Renal pelvis (tissue), 4 donors: Measurements from ENCODE around the gene NCF4. TPM values are rescaled to one million over a fixed set of nuclear protein-coding genes. Genes with fewer than 3 reads are reported as not detected.

Experiments used
- DNase-seq: peaks from one replicate; pipeline ENCODE4 v3.0.0-alpha.2; 2013
- polyA plus RNA-seq, 3 donors: library from polyadenylated mRNA; unstranded; fragments of 120-200 nt; gene quantifications; one replicate each; pipeline ENCODE4 v1.2.1, GENCODE V29; 2013; ENCODE audit not compliant: insufficient read length in 3 of 3

Gene NCF4
- polyA plus RNA-seq, 3 donors = 1.8 to 2.8 (median 2.5) TPM

DNA sequence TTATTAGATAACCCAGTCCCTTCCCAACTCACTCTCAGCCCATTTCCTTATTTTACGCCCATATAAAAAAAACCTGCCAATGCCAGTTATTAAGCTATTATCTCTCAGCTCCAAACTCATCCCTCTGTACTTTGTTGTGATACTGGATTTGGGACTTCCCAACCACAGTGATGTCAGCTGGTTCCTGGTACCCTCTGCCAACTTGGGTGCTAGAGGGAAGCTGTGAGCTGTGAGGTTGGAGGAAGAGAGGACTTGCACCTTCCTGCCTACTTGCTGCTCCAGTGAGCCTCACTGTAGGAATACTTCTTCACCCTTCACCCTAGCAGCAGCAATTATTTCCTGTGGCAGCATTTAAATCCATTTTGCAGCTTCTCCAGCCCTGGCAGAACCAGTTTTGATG lies 33.5 kb downstream of the NCF4 start:
- DNase-seq = no peak

DNA sequence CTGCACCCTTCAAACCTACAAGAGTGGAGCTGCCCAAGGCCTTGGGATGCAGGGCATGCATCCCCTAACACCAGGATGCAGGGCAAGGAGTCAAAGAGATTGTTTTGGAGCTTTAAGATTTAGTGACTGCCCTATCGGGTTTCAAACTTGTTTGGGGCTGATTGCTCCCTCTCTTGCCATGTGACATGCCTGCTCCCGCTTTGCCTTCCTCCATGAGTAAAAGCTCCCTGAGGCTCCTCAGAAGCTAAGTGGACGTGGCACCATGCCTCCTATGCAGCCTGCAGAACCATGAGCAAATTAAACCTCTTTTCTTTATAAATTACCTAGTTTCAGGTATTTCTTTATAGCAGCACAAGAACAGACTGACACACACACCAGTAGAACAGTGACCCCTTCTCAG lies 36.8 kb downstream of the NCF4 start:
- DNase-seq = no peak

DNA sequence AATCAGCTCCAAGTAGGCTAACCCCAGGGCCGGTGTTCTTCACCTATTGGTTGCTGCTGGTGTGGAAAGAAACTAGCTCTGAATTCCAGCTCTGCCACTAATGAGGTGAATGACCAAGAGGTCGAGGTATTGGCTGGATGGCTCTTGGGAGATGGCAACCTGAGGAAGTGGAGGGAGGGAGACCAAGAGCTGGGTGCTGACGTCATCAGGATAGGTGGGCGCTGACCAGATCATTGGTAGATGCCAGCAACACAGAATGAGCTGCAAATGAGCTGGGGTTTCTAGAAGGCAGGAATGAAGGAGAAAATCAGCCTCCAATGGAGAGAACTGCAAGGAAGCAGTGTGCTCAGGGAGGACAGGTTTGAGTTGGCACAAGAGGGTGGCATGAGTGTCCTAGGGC lies 37.9 kb downstream of the NCF4 start:
- DNase-seq = no peak

DNA sequence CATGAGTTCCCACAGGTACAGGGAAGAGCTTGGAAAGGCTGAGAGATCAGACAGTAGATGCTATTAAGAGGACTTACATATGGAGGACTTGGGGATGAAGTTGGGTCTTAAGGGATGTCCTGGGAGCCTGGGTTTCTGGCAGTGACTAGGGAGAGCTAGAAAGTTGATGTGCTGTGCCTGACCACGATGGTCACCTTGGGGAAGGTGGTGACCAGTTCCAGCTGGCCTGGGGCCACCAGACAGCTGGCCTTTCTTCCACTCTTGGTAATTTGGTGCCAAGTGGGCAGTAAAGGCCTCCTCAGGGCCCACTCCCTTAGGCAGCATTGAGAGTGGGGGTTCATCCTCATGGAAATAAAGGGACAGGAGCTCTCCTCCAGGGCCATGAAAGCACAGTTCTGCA lies 38.7 kb downstream of the NCF4 start:
- no peak for DNase-seq

DNA sequence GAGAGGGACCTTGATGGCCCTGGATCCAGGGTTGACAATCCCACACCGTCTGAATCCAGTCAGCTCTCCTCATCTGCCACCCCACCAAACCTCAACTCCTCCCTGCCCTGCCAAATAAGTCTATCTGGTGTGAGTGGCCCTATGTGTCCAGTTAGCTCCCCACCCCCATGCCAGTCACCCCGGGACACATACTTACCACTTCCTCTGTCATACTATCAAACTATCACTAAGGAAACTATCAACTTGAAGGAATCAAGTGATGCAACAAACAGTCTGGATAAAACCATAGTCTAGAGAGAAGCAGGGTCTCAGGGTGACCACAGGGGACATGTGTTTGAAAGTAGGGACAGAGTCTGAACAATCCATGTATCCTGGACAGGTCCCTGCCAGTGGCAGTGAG lies 39.4 kb downstream of the NCF4 start:
- DNase-seq = no peak

DNA sequence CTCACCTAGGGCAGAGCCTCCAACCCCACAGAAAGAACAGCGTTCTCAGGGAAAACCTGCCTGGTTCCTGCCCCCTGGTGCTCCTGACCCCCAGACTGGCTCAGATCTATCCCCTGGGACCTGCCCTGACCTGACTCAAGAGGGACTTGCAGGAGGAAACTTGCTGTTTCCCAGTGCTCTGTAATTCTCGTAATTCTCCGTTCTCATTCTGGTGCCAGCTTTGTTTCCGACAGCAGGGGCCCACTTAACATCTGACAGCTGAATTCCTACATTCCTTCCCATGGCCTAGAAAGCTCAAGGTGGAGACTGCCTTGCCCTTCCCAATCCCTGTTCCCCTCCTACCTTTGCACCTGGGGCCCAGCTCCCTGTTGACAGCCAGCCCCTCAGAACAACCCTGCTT lies 40.1 kb downstream of the NCF4 start:
- no peak for DNase-seq

DNA sequence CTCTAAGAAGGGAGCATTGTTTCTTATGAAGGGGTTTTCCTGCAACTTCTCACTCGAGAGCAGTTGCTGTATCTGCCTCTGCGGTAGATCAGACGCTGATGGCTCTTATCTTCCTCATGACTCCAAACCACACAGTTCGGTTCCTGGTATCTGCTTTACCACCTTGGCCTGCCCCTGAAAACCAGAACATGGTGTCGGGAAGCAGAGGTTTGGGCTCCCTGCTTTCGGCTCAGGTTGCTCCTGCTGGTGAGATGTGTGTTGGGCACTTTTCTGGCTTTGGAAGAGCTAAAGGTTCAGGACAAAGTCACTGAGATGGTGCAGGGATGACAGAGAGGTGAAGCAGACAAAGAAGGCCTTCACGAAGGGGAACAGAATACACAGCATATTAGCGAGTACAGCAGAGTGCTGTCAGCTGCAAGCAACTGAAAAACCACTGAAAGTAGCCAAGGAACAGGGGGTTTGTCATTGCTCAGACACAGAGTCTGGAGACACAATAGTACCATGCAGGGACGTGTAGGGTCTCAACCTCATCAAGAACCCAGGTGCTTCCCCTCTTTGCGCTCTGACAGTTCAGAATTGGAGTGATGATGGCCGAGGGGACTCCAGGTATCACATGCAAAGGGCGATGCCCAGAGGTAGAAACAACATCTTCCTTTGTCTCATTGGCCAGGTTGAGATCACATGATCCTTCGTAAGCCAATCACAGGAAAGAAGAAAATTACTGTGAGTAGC lies 40.8 kb downstream of the NCF4 start:
- DNase-seq = no peak

DNA sequence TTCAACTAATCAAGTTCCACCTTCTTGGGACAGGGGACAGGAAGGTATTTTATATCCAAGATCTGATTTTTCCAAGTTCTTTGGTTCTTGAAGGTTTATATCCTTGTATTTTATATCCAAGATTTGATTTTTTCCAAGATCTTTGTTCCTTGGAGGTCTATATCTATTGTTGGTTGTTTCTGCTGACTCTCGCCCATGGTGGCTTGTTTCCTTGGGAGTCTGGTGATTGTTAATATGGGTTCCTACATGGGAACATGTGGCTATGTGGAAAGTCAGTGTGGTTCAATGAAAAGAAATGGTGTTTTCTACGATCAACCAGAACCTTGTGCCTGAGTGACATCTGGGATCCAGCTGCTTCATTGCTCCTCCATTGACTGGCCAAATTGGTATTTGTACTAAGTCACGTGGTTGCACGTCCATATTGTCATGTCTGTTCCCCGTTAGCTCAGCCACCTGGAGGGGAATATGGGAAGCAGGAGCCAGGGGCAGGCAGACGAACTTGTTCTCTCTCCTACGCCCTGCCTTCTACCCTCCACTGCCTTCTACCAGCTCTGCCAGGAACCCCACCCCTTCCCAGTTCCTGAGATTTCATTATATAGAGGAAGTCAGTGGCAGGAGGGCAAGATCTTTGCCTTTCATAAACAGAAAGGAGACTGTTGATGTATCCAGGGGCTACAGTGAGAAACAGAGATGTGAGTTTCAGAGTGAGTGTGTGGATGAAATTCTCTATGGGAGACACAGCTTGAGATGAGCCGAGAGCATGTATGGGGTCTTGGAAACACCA lies 41.5 kb downstream of the NCF4 start:
- no peak for DNase-seq

DNA sequence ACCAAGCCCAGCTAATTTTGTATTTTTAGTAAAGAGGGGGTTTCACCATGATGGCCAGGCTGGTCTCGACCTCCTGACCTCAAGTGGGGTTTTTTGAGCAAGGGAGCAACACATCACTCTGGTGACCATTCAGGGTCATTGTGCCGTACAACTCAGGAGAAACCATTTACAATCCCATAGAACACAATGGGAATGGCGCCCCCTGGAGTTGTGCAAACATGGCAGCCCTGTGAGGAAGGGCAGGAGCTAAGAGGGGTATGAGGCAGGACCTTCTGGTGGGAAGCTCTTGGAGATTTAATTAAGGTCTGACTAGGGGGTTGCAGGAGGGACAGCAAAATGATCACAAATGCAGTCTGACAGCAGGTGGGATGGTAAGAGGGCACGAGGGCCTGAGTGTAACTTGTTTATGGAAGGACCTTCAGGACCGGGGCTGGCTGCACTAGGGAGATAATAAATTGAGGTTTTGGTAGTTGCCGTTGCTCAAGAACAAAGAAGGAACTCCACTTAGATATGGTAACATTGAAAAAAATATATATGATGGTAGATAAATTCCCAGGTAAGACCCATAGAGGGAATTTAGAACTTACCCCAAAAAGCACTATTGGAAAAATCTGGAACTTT lies 43.6 kb downstream of the NCF4 start:
- no peak for DNase-seq

DNA sequence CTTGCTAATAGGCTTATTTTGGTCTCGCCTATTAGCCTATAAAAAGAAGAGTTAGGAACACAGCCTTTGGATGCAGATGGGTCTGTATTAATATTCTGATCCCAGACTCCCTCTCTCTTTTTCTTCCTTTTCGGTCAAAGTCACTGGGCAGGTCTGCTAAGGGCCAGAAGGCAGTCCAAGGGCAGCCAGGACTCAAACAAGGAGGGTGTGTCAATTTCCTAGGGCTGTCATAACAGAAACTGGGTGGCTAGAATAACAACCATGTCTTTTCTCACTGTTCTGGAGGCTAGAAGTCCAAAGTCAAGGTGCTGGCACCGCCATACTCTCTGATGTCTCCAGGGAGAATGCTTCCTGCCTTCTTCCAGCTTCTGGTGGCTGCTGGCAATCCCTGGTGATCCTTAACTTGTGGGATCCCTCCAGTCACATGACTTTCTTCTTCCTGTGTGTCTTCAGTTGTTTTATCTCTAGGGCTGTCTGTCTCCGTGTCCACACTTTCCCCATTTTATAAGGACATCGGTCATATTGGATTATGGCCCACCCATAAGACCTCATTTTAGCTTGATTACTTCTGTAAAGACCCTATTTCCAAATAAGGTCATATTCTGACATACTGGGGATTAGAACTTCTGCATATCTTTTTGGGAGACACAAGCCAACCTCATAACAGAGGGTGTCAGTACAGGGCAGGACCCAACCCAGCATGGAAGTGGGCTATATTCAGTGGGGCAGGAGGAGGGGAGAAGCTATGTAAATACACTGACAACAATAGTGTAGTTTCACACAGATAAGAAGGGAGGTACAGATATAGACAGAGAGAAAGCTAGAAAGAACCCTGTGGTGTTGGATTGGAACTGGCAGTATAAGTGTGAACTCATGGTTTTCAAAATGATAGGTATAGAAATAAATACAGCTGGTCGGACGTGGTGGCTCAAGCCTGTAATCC lies 46.7 kb downstream of the NCF4 start:
- DNase-seq = no peak

DNA sequence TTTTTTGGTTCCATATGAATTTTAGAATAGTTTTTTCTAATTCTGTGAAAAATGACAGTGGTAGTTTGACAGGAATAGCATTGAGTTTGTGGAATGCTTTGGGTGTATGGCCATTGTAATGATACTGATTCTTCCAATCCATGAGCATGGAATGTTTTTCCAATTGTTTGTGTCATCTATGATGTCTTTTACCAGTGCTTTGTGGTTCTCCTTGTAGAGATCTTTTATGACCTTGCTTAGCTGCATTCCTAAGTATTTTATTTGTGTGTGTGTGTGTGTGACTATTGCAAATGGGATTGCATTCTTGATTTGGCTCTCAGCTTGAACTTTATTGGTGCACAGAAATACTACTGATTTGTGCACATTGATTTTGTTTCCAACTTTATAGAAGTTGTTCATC lies 49.7 kb downstream of the NCF4 start:
- no peak for DNase-seq

DNA sequence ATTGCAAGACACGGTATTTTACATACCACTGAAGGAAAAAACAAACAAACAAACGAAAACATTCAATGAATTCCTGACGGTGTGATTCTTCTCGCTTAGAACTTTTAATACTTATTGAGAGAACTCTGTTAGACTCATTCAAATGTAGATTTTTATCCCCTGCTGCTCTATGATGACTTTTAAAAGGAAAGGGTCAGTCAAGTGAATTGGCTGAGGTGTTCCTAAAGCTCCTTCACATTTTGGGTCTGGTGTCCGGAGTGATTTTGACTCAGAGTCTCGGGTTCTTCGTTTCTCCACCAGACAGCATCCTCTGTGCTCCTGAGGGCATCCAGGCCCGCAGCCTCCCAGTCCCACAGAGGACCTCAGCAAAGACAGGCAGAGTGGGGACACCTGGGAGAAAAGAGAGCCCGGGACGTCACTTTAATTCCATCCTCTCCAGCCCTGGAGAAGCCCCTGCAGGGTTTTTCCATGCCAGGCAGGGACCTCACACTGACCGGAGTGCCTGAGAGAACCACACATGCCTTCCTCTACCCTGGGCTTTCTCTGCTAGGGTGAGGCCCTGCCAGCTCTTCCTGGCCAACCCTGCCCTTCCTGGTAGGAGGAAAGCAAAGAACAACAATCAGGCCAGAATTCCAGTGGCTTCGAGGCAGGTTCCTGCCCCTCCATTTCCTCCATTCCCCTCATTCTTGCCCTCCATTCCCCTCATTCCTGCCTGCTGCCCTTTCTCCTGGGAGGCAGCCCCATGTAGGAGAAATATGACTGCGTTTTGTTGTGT lies 51.3 kb downstream of the NCF4 start:
- DNase-seq = no peak

DNA sequence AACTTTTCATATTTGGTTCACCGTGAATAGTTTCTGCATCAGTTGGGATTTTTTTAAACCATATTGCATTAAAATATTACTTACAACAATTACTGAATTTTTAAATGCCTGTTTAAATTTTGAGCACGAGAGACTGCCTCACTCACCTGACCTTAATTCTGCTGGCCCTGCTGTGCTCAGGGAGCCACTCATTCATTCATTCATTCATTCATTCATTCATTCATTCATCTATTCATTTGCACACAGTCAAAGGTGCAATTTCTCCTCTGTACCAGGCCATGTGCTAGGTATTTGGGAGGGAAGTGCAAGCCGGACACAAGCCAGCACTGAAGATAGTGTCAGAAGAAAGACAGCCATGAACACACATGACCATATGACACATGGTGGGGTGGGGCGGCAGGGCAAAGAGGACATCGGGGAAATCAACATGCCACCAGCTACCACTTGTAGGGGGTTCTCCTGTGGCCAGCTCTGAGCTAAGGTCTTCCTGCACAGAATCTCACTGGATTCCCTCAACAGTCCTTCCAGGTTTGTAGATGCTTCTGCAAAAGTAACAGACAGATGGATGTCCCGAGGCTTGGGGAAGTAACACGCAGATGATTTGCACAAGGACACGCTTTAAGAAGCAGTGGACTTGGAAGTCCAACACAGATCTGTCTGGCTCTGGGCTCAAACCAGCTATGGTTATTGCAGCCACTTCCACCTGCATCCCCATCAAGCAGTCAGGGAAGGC lies 52.1 kb downstream of the NCF4 start:
- DNase-seq = no peak

DNA sequence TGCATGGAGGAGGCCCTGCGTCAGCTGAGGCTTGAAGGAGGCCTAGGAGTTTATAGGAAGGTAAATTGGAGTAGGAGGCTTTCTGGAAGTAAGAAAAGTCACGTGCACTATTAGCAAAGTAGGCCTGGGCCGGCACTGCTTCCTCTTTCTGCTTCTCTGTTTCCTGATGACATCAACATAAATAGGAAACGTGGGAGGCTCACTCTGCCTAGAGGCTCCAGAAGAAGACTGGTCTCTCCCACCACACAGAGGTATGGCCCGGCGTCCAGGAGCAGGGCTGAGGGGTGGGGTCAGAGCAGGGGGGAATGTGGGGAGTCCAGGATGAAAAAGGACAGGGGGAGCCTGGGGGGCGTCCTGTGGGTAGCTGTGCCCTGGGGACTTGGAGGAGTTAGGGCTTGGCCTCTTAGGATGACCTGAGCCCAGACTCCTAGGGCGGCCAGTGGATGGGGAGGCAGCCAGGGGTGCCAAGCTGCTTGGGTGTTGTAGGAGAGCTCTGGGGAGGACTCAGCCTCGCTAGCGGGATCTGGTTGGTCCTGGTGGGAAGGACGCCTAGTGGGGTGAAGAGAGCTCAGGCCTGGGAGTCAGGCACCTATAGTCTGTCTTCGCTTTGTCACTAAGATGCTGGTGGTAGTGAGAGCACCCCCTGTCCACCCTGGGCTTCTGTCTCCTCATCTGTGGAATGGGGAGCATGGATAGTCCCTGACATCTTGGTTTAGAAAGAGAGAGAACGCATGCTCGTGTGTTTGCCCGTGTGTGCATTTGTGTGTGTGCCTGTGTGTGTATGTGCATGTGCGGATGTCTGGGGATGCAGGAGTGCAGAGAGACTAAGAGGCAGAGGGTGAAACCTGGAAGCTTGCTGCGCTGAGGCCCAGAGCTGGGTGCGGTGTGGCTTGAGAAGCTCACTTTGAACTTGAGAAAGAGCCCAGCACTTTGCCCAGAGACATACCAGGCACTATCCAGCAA lies 52.9 kb downstream of the NCF4 start, which contains the start of gene CSF2RB:
TSS of gene CSF2RB (plus strand) at position 202 of the 963 bp plus-strand sequence. CDS start 8,580 bp downstream, outside the sequence.
- DNase-seq = no peak

DNA sequence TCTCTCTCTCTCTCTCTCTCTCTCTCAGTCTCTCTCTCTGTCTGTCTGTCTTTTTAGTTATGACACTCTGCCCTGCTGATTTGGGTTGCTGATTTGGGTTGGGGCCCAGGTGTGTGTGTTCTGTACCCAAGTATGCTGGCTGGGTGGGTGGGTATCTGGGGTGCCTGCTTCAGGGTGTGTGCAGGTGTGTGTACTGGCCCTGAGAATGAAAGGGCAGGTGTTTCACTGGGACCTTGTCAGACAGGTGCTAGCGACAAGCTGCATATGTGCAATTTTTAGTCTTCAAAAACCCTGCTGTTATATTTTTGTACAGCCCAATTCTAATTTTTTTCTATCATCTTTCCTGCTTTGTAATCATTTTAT lies 53.6 kb downstream of the NCF4 start:
- DNase-seq = no peak

DNA sequence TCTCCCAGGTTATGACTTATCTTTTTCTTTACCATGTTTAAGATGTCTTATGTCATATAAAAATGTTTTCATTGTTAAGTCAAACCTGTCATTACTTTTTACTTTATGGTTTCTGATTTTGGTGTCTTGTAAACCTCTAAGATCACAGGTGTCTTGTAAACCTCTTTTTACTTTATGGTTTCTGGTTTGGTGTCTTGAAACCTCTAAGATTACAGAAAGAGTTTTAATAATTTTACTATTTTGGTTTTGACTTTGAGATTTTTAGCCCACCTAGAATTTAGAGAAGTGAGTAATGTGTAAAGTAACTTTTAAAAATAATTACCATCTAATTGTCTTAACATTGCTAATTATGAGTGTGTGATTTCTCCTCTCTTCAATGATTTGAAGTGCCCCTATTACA lies 55.2 kb downstream of the NCF4 start:
- no peak for DNase-seq

DNA sequence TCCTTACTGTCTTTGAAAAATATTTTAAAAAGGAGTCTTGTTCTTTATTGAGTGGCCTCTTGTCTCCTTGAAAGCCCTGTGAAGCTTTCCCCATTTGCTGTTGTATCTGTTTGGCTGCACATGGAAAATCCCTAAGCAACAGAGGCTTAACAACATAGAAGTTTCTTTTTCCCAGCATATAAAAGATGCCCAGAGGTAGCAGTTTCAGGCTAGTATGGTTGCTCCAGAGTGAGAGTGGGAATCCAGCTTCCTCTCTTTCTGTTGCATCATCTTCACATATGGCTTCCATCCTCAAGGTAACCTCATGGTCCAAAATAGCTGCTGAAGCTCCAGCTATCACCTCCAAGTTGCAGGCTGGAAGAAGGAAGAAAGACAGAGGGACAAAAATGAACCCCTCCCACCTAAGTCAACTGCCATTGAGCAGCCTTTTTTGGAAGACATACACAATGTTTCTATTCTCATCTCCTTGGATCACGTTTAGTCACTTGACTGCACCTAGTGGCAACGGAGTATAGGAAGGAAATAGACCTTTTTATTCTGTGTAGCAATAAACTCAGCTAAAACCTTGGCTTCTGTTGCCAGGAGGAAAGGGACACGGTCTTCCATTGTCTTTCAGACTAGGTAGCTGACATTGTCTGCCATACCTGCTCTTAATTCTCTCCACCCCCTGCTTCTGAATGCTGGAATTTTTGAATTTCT lies 57.9 kb downstream of the NCF4 start:
- DNase-seq = no peak

DNA sequence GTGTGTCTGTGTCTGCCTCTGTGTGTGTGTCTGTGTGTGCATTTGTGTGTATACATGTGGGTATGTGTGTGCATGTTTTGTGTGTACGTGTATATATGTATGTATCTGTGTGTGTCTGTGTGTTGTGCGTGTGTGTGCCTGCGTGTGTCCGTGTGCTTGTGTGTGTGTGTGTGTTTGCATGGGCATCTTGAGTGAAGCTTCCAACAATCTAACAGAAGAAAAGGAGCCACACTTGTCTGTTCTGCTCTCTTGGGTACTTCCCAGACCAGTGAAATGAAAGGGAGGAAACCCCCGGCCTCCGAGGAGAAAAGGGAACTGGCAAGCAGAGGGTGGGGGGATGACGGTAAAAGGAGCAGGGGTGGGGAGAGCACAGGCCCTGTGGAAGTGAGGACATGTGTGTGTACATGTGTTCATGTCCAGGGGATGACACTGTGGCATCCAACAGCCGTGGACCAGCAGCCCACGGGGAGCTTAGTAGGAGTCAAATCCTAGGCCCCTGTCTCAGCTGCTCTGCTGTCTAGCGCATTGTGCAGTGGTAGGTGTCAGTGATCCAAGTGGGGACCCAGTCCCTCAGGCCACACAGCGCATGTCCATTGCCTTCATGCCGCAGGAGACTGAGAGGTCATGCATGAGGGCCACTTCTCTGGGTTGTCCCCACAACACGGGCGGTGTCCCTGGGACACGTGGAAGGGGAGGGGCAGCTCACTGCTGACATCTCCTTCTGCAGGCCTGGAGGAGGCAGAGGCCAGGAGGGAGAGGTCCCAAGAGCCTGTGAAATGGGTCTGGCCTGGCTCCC lies 60.7 kb downstream of the NCF4 start:
- no peak for DNase-seq
